Ramos (cell line): ENCODE measurements around the gene NIBAN1.
"Not testable (repeated sequence)": the region's sequence is repeated elsewhere in the genome, so short reads cannot be mapped to it uniquely, and the experiment has no call there.

Experiments used
- in situ Hi-C: fragments of 300-500 bp; cut with MboI; formaldehyde crosslinking; loops from one replicate; pipeline ENCODE4 v1.14.3; 2022; ENCODE audit warnings: low sequenced_read_pairs; ENCODE audit not compliant: unreplicated experiment

Gene NIBAN1

GRCh38 chr1:184974056-184974836 is at the start of gene NIBAN1:
TSS of gene NIBAN1 (minus strand) at chr1:184974508. CDS start at chr1:184974356, 152 bp downstream.
- in situ Hi-C loops: no loop called here

GRCh38 chr1:185017966-185018365 is 43.7 kb upstream of the NIBAN1 start:
- in situ Hi-C loops: no loop called here

GRCh38 chr1:185017338-185017737 is 43.0 kb upstream of the NIBAN1 start:
- in situ Hi-C loops: no loop called here

GRCh38 chr1:185016880-185017279 is 42.6 kb upstream of the NIBAN1 start:
- in situ Hi-C loops: no loop called here

- in situ Hi-C loops: no loop called here
Observed at GRCh38 chr1:185015631-185016030, 41.3 kb upstream of the NIBAN1 start.

GRCh38 chr1:185014941-185015340 is 40.6 kb upstream of the NIBAN1 start:
- in situ Hi-C loops: no loop called here

- in situ Hi-C loops: no loop called here
Observed at GRCh38 chr1:185010361-185010760, 36.1 kb upstream of the NIBAN1 start.

GRCh38 chr1:185008838-185009237 is 34.5 kb upstream of the NIBAN1 start:
- in situ Hi-C loops: no loop called here

- in situ Hi-C loops: not testable (repeated sequence)
Observed at GRCh38 chr1:185001312-185001880, 27.1 kb upstream of the NIBAN1 start.

GRCh38 chr1:184999974-185000373 is 25.7 kb upstream of the NIBAN1 start:
- in situ Hi-C loops: not testable (repeated sequence)

- in situ Hi-C loops: no loop called here
Observed at GRCh38 chr1:184994301-184994700, 20.0 kb upstream of the NIBAN1 start.

- in situ Hi-C loops: no loop called here
Observed at GRCh38 chr1:184992271-184992670, 18.0 kb upstream of the NIBAN1 start.

GRCh38 chr1:184990204-184990603 is 15.9 kb upstream of the NIBAN1 start:
- in situ Hi-C loops: no loop called here

GRCh38 chr1:184988506-184988905 is 14.2 kb upstream of the NIBAN1 start:
- in situ Hi-C loops: no loop called here

- in situ Hi-C loops: no loop called here
Observed at GRCh38 chr1:184987696-184988095, 13.4 kb upstream of the NIBAN1 start.

- in situ Hi-C loops: no loop called here
Observed at GRCh38 chr1:184986250-184986649, 11.9 kb upstream of the NIBAN1 start.

- in situ Hi-C loops: no loop called here
Observed at GRCh38 chr1:184982002-184982954, 8.0 kb upstream of the NIBAN1 start.

- in situ Hi-C loops: no loop called here
Observed at GRCh38 chr1:184980726-184981125, 6.4 kb upstream of the NIBAN1 start.

GRCh38 chr1:184975208-184975870 is 1.0 kb upstream of the NIBAN1 start:
- in situ Hi-C loops: no loop called here

GRCh38 chr1:184974837-184975115 is 468 bp upstream of the NIBAN1 start:
- in situ Hi-C loops: no loop called here
